ENCODE results near the gene RAPGEF2.
"Not testable (repeated sequence)": the region's sequence is repeated elsewhere in the genome, so short reads cannot be mapped to it uniquely, and the experiment has no call there.

The RAPGEF2 gene

GRCh38 chr4:159163521-159163920 is 60.6 kb downstream of the RAPGEF2 start:
- DNase-seq = no peak

DNA sequence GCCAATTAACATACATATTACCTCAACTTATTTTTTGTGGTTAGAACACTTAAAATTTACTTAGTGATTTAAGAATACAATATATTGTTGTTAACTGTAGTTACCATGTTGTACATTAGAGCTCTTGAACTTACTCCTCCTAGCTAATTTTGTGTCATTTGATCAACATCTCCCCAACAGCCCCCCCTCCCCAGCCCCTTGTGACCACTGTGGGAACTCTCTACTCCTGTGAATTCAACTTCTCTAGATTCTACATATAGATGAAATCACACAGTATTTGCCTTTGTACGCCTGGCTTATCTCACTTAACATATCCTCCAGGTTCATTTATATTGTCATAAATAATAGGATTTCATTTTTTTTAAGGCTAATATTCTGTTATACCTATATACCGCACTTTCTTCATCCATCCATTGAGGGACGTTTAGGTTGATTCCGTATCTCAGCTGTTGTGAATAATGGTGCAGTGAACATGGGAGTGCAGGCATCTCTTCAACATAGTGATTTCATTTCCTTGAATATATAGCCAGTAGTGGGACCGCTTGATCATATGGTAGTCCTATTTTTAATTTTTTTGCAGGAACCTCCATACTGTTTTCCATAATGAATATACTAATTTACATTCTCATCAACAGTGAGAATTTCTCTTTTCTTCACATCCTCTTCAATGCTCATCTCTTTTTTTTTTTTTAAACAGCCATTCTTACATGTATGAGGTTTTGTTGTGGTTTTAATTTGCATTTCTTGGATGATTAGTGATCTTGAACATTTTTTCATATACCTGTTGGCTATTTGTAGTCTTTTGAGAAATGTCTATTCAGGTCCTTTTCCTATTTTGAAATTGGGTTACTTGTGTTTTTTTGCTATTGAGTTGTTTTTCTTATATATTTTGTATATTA is 66.8 kb downstream of the RAPGEF2 start:
- DNase-seq = no peak

DNA sequence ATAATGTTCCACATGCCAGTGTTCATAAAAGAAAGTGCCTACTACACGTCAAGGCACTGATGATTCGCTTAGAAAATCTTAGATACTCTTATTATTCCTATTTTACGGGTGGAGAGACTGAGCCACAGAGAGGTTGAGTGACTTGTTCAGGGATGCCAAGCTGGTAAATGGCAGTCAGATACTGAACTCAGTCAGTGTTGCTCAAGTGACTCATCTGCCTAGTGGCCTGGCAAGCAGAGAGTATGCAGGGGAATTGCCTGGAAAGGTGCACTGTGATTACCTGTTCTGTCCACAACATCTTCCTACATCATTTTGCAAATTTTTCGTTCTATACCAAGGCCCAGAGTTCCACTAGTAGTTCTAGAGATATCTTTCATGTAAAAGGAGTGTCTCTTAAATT is 68.4 kb downstream of the RAPGEF2 start:
- DNase-seq = no peak

DNA sequence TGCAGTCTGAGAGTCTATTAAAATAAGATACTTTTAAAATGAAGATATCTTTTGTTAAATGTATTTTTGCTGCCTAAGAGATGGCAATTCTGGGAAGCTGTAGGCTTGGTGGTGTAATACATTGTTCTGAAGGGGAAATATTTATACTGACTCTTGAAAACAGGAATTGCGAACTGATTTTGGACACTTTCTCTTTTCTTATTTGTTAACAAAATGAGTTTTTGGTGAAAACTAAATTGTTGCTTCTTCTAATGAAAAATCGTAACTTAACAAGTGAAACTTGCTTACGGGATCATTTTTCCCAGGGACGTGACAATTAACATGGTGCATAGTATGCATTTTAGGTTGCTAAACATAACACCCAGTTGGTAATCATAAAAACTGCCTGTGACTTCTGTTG is 71.0 kb downstream of the RAPGEF2 start:
- no peak for DNase-seq

DNA sequence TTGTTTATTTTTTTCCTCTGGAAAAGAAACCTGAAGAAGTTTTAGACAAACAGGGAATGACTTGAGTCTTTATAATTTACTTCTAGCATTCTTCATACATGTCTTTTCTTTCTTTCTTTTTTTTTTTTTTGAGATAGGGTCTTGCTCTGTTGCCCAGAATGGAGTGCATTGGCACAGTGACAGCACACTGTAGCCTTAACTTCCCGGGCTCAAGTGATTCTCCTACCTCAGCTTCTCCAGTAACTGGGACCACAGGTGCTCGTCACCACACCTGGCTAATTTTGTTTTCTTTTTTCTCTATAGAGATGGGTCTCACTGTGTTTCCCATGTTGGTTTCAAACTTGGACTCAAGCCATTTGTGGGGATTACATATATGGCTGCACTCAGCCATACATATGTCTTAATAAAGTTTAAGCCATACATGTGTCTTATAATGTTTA is 71.8 kb downstream of the RAPGEF2 start:
- DNase-seq = no peak

- DNase-seq = peak; percentile 7 to 74 (median 42)
These were observed 72.5 kb downstream of the RAPGEF2 start for GRCh38 chr4:159175085-159175988.

DNA sequence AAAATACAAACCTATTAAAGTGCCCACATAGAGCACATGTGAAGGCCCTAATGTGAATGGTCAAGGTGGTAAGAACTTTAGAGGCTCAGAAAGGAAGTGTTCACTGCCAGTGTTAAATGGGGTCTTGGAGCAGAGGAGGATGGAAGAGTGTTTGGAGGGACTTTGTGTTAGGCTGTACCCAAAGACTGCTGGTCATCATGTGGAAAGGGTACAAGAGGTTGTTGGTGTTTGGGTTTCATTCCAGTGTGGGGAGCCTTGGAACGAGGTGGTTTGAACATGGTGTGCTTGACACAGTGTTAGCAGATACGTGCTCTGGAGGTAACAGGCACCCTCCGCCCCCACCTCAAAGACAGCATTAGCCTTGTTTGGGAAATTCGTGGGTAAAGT is 73.1 kb downstream of the RAPGEF2 start:
- DNase-seq = no peak

DNA sequence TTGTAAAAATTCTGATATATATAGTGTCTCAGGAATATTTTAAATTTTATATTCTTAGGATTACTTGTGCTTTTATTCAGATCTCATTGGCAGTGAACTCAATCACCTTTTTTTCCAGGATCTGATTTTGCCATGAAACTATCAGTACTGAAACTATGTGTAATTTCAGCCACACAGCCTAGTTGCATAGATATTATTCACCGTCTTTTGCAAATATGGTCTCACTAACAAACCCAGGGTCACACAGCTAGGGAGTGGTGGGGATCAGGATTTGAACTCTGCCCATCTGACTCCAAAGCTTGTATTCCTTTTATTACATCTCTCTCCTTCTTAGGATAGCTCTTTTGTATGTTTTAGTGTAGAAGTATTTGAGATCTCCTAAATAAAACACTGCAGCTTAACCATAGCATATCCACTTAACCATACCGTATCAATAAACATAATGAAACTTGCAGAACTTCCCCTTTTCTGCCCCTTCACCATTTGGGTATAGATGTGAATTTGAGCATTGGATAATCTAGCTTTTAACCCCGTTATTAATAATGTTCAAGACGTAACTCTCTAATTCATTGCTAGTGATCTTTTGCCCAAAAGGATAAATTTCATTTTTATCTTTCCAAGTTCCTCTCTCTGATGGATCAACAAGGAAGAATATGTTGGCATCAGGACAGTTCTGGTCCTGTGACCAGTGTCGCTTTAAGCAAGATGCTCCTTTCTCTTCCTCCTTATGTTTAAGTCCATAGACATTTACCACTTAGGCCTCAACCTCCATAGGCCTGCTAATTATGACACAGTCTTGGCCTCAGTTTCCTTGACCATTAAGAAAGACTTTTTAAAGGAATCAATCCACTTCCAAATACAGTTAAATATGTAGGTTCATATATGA is 74.6 kb downstream of the RAPGEF2 start:
- DNase-seq = no peak

- no peak for DNase-seq
These were observed 75.3 kb downstream of the RAPGEF2 start for GRCh38 chr4:159178151-159178546.

DNA sequence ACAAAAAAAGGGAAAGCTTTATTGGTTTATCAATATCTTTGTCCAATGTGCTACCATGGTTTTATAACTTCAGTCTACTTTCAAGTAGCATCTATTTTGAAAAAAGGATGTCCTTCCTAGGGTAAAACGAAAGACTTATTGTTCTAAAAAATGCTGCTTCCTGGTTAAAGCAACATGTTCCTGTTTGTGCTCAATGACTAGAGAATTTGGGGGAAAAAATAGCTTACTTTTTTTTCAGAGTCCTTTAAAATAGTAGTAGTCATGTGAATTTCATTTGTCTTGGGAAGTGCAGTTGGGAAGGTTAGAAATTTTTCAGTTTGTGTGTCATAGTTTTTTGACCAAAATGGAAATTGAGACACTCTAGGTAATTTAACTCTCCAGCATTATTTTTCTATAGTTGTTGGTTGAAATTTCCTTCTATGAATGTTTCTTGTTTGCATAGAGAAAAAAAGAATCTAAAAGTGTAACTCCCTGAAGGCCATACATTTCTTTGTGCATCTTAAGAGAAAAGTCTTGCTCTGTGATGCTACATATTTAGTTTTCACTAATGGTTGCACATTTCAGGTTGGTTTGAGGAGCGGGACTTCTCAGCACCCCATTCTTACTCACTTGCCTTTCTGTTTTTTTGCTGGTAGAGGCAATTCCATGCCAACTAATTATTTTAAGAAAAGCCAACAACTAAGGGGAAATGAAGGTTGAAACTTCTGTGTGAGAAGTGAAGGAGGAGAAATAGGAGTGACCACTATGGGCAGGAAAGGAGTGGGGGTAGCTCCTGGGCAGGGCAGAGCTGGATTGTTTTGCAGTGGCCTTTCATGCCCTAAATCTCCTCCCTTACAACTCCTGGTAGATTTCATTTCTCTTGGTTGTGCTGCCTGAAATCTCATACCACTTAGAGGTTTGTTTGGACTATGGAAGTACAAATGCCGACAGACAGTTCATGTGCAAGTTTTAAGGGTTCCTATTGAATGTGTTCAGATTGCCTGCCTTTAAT is 76.4 kb downstream of the RAPGEF2 start:
- no peak for DNase-seq

DNA sequence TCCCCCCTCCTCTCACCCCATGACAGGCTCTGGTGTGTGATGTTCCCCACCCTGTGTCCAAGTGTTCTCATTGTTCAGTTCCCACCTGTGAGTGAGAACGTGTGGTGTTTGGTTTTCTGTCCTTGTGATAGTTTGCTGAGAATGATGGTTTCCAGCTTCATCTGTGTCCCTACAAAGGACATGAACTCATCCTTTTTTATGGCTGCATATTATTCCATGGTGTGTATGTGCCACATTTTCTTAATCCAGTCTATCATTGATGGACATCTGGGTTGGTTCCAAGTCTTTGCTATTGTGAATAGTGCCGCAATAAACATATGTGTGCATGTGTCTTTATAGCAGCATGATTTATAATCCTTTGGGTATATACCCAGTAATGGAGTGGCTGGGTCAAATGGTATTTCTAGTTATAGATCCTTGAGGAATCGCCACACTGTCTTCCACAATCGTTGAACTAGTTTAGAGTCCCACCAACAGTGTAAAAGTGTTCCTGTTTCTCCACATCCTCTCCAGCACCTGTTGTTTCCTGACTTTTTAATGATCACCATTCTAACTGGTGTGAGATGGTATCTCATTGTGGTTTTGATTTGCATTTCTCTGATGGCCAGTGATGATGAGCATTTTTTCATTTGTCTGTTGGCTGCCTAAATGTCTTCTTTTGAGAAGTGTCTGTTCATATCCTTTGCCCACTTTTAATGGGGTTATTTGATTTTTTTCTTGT is 81.2 kb downstream of the RAPGEF2 start:
- not testable (repeated sequence) for DNase-seq

- DNase-seq = no peak
These were observed 82.7 kb downstream of the RAPGEF2 start for GRCh38 chr4:159185591-159186023.

- no peak for DNase-seq
These were observed 85.8 kb downstream of the RAPGEF2 start for GRCh38 chr4:159188646-159189045.

- no peak for DNase-seq
These were observed 87.8 kb downstream of the RAPGEF2 start for GRCh38 chr4:159190651-159191050.

GRCh38 chr4:159191989-159192388 is 89.1 kb downstream of the RAPGEF2 start:
- DNase-seq = no peak

DNA sequence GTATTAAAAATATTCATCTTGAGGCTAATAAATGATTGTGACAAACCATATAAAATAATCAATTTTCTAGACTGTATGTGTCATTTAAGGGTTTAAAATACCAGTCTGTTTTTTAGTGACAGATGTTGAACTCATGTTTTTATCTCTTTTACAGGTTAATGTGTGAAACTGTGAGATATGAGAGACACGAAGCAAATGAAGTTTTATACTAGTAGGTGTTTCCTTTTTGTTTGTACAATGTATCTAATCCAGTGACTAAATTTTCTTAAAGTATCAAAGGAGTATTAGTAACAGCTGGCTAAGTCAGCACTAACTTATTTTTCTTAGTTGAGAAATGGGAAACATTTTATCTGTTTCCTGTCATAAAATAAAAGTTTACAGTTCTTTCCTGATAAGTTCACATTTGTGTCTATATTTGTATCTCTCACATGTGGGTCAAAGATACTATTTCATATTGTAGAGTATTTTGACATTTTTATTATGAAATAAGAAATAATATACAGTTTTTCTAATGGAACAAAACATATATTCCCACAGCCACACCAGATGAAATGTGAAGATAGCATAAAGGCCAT is 90.3 kb downstream of the RAPGEF2 start:
- no peak for DNase-seq

DNA sequence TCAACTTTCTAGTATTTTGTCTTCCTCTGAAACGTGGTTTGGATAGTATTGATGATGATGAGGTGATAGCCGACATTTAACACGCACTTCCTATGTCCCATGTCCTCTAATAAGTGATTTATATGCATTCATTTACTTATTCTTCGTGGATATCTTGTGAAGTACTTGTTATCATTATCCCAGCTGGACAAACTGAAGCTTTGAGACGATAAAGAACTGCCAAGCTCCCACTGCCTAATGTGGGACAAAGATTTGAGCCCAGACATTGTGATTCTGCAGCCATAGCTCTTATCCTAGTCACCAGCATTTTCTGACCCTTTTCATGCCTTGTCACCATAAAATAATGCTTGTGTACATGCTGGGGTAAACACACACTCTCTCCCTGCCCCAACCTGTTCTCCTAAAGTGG is 92.5 kb downstream of the RAPGEF2 start:
- DNase-seq = no peak

GRCh38 chr4:159197260-159197884 is 94.5 kb downstream of the RAPGEF2 start:
- no peak for DNase-seq

DNA sequence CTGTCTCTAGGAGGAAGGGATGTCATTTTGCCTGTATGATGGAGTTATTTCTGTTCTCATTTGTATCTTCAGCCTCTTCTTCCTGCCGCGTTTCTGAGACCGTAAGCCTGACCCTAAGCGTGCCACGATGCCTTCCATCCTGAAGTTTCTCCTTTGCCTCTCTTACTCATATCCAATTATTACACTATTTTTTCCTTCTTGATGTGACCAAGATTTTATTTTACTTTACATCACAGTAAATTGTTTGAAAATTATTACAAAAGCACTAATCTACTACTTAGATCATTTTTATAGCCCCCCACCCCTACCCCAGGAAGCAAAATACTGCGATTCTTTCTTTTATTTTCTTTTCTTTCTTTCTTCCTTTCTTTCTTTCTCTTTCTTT is 95.0 kb downstream of the RAPGEF2 start:
- no peak for DNase-seq

- no peak for DNase-seq
These were observed 96.9 kb downstream of the RAPGEF2 start for GRCh38 chr4:159199826-159200225.
